Measurements from ENCODE around the gene CERKL.
A peak's percentile ranks its signal among the peaks of the same experiment; 100 is the strongest.
"Not testable (repeated sequence)": the region's sequence is repeated elsewhere in the genome, so short reads cannot be mapped to it uniquely, and the experiment has no call there.

The CERKL gene, protein sequence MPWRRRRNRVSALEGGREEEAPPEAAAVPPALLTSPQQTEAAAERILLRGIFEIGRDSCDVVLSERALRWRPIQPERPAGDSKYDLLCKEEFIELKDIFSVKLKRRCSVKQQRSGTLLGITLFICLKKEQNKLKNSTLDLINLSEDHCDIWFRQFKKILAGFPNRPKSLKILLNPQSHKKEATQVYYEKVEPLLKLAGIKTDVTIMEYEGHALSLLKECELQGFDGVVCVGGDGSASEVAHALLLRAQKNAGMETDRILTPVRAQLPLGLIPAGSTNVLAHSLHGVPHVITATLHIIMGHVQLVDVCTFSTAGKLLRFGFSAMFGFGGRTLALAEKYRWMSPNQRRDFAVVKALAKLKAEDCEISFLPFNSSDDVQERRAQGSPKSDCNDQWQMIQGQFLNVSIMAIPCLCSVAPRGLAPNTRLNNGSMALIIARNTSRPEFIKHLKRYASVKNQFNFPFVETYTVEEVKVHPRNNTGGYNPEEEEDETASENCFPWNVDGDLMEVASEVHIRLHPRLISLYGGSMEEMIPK

DNA sequence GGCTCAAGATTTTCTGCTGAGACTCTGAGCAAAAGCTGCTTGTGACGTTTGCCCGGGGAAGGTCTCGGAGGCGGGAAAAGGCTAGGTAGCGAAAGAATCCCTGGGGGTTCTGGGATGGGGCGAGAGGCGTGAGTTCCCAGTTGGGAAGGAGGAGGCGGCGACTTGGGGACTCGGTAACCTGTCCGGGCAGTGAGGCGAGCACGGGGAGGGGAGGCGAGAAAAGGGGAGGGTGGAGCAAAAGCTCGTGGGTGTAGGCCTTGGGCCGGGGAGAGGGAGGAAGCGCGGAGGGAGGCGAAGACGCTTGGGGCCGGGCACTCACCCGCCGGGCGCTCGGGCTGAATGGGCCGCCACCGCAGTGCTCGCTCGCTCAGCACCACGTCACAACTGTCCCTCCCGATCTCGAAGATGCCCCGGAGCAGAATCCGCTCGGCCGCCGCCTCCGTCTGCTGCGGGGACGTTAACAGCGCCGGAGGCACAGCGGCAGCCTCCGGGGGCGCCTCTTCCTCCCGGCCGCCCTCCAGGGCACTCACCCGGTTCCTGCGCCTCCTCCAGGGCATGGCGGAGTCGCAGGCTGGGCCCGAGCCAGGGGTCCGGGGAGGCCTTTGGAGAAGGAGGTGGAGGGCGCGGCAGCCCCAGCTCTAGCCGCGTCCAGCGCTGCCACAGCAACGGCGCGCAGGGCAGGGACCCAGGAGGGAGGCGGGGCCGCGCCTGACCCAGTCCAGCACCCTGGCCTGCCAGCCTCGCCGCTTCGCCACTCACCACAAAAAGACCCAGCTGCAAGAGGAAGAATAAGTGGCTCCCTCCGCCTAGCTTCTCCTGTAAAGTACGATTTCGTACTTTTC lies at the start of gene CERKL:
TSS of gene CERKL (minus strand) at position 656 of the 842 bp plus-strand sequence. CDS start at position 557, 99 bp downstream.
- TF ChIP-seq, protein P1, sequence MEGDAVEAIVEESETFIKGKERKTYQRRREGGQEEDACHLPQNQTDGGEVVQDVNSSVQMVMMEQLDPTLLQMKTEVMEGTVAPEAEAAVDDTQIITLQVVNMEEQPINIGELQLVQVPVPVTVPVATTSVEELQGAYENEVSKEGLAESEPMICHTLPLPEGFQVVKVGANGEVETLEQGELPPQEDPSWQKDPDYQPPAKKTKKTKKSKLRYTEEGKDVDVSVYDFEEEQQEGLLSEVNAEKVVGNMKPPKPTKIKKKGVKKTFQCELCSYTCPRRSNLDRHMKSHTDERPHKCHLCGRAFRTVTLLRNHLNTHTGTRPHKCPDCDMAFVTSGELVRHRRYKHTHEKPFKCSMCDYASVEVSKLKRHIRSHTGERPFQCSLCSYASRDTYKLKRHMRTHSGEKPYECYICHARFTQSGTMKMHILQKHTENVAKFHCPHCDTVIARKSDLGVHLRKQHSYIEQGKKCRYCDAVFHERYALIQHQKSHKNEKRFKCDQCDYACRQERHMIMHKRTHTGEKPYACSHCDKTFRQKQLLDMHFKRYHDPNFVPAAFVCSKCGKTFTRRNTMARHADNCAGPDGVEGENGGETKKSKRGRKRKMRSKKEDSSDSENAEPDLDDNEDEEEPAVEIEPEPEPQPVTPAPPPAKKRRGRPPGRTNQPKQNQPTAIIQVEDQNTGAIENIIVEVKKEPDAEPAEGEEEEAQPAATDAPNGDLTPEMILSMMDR (conservative IDR thresholded peaks at IDR 0.05; ENCODE audit: low read depth, low read length): no peak
- no peak for DNase-seq (ENCODE audit: low read depth)
- peak within 1 kb of the TSS; percentile 58 for H3K4me3 ChIP-seq (ENCODE audit: low read depth, low read length)

DNA sequence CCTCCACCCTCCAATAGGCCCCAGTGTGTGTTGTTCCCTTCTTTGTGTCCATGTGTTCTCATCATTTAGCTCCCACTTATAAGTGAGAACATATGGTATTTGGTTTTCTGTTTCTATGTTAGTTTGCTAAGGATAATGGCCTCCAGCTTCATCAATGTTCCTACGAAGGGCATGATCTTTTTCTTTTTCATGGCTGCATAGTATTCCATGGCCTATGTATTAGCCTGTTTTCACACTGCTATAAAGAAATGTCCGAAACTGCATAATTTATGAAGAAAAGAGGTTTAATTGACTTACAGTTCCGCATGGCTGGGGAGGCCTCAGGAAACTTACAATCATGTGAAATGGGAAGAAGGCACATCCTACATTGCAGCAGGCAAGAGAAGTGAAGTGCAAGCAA lies 45.6 kb upstream of the CERKL start:
- not testable (repeated sequence) for H3K4me3 ChIP-seq (ENCODE audit: low read depth, low read length); DNase-seq (ENCODE audit: low read depth)

DNA sequence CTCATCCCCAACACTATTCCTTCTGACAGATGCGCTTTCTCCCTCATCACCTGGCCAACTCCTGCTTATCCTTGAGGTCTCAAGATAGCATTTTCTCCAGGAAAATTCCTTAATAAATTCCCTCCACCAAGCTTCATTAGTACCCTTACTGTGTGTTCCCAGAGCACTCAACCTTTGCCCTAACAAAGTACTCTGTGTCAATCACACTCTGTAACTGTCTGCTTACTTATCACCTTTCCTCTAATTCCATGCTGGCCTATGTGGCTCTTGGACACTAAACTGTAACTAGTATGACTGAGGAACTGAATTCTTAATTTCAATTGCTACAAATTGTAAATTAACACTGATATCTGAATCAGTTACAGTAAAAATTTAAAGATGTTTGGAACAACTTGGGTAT lies 41.3 kb upstream of the CERKL start:
- TF ChIP-seq, protein P1 (conservative IDR thresholded peaks at IDR 0.05; ENCODE audit: low read depth, low read length): no peak
- no peak overlapping the region for H3K4me3 ChIP-seq (ENCODE audit: low read depth, low read length)
- no peak for DNase-seq (ENCODE audit: low read depth)

GRCh38 chr2:181697571-181697970 lies 40.7 kb upstream of the CERKL start:
- no peak overlapping the region for H3K4me3 ChIP-seq (ENCODE audit: low read depth, low read length)
- TF ChIP-seq, protein P1 (conservative IDR thresholded peaks at IDR 0.05; ENCODE audit: low read depth, low read length): no peak
- no peak for DNase-seq (ENCODE audit: low read depth)

DNA sequence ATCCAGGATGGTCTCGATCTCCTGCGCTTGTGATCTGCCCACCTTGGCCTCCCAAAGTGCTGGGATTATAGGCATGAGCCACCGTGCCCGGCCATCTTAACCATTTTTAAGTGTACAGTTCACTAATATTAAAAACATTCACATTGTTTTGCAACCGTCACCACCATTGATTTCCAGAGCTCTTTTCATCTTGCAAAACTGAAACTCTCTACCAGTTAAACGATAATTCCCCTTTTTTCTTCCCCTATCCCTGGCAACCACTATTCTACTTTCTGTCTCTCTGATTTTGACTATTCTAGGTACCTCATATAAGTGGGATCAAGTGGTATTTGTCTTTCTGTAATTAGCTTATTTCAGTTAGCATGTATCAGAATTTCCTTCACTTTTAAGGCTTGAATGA lies 40.2 kb upstream of the CERKL start:
- TF ChIP-seq, protein P1 (conservative IDR thresholded peaks at IDR 0.05; ENCODE audit: low read depth, low read length): no peak
- H3K4me3 ChIP-seq (ENCODE audit: low read depth, low read length): no peak overlapping the region

GRCh38 chr2:181694271-181694670 lies 37.4 kb upstream of the CERKL start:
- no peak overlapping the region for H3K4me3 ChIP-seq (ENCODE audit: low read depth, low read length)
- DNase-seq (ENCODE audit: low read depth): no peak
- TF ChIP-seq, protein P1 (conservative IDR thresholded peaks at IDR 0.05; ENCODE audit: low read depth, low read length): no peak

More for the DNA sequence above, 40.2 kb upstream of the CERKL start:
- DNase-seq (ENCODE audit: low read depth): no peak

GRCh38 chr2:181690860-181691259 lies 34.0 kb upstream of the CERKL start:
- TF ChIP-seq, protein P1 (conservative IDR thresholded peaks at IDR 0.05; ENCODE audit: low read depth, low read length): no peak
- H3K4me3 ChIP-seq (ENCODE audit: low read depth, low read length): no peak overlapping the region
- DNase-seq (ENCODE audit: low read depth): no peak
